BLaER1 treated with 17β-estradiol and CSF1 and Interleukin-3, amounts not matched to agents 10 nM and 100 nM (cell line): ENCODE results near the gene PINLYP.
A peak's percentile ranks its signal among the peaks of the same experiment; 100 is the strongest.

Source experiments
- H3K27ac ChIP-seq, 11 experiments: shearing (Covaris generic); formaldehyde crosslinking; 2 replicates each; pipeline ENCODE4 v1.8.1; 2022
- H3K27me3 ChIP-seq, 11 experiments: shearing (Covaris generic); formaldehyde crosslinking; 2 replicates each; pipeline ENCODE4 v1.8.1; 2022
- H3K36me3 ChIP-seq, 11 experiments: shearing (Covaris generic); formaldehyde crosslinking; 2 replicates each; pipeline ENCODE4 v1.8.1; 2022
- H3K4me1 ChIP-seq, 10 experiments: shearing (Covaris generic); formaldehyde crosslinking; 2 replicates each; pipeline ENCODE4 v1.8.1; 2022
- H3K4me2 ChIP-seq, 11 experiments: shearing (Covaris generic); formaldehyde crosslinking; 2 replicates each; pipeline ENCODE4 v1.8.1; 2022
- H3K4me3 ChIP-seq, 10 experiments: shearing (Covaris generic); formaldehyde crosslinking; 2 replicates each; pipeline ENCODE4 v1.8.1; 2022
- H3K9ac ChIP-seq, 11 experiments: shearing (Covaris generic); formaldehyde crosslinking; 2 replicates each; pipeline ENCODE4 v1.8.1; 2022
- H3K9me3 ChIP-seq, 11 experiments: shearing (Covaris generic); formaldehyde crosslinking; replicated peaks in 1 of 11; 2 replicates each; pipeline ENCODE4 v1.8.1; 2022
- H4K20me1 ChIP-seq, 11 experiments: shearing (Covaris generic); formaldehyde crosslinking; 2 replicates each; pipeline ENCODE4 v1.8.1; 2022
- Cebpa-rat ChIP-seq, 11 experiments: shearing (Covaris generic); IDR thresholded peaks; 2 replicates each; pipeline ENCODE4 v1.8.1; 2022

PINLYP gene

DNA sequence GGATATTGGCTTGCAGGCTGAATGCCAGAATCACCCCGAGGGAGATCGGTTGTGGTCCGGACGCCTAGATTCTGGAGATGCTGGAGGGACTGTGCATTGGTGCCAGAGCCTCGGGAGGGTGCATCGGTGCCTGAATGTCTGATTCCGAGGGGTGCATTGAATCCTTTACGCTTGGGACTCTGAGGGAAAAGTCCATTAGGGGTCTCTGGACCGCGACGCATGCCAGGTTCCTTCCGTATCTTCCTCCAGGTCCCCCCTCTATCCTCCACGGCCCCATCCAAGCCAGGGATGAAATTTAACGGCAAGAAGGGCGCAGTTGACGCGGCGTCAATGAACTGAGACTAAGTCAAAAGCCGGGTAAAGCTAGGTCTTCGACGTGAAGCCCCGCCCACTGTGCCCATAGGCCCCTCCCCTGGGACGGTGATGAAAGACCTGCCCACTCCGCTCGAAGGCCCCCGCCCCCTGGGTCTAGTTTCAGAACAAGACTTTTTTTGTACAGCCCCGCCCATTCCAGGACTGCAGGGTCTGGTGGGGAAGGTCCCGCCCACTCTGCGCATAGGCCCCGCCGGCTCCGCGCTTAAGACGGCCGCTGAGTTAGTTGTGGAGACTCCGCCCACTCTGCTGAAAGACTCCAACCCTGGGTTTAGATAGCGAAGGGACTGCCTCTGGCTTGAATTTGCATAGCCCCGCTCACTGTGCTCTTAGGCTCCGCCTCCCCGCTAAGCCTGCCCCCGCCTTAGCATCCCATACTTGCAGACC is 41.9 kb upstream of the PINLYP start:
- H3K4me3 ChIP-seq: peak overlapping the region; percentile 59 to 73 (median 68)
- H3K36me3 ChIP-seq: peaks cover 14 to 32% (median 27%) of the 10 kb centered on the region in 11 experiments
- H3K27ac ChIP-seq: peak overlapping the region; percentile 45 to 85 (median 81); a peak in 21 of 22 replicates
- no peaks in the 10 kb centered on the region for H3K27me3 ChIP-seq
- TF ChIP-seq Cebpa-rat (IDR thresholded peaks at IDR 0.05): peak in 4 of 11 experiments; percentile 39 to 55 (median 46); a peak in 4 of 22 replicates
- H3K4me1 ChIP-seq: peaks cover 12 to 36% (median 30%) of the 10 kb centered on the region in 10 experiments
- H4K20me1 ChIP-seq: peaks cover 0 to 7% (median 0%) of the 10 kb centered on the region in 11 experiments; a peak in 3 of 22 replicates
- H3K9ac ChIP-seq: peak overlapping the region; percentile 65 to 82 (median 76); a peak in 21 of 22 replicates
- H3K9me3 ChIP-seq: peaks cover 1 to 8% (median 3%) of the 10 kb centered on the region in 11 experiments; a peak in 20 of 22 replicates
- peak overlapping the region; percentile 91 to 99 (median 96) for H3K4me2 ChIP-seq

DNA sequence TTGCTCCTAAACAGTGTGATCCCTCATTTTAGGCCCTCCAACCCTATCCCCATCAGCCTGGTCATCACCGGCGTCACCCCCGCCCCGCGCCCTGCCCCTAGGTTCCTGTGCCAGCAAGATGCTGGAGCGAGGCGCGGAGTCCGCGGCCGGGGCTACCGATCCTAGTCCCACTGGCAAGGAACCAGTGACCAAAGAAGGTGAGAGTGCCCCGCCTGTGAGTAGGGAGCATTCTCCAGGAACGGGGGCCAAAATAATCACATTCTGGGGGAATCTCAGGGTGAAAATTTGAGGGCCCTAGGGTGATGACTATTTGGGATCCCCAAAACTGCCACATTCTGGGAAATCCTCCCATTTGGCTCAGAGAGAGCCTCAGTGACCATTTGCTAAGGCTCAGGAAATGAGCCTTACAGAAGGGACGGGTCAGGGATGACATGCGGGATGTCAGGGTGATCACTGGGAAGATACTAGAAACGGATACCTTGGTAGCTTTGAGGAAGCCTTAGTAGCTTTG is 41.2 kb upstream of the PINLYP start:
- peaks cover 12 to 36% (median 29%) of the 10 kb centered on the region in 10 experiments for H3K4me1 ChIP-seq
- H3K9me3 ChIP-seq: peaks cover 8 to 14% (median 10%) of the 10 kb centered on the region in 11 experiments
- peak overlapping the region in 2 of 11 experiments; percentile 8 to 20; a peak in 3 of 22 replicates for H3K9ac ChIP-seq
- peaks cover 21 to 39% (median 33%) of the 10 kb centered on the region in 11 experiments for H3K36me3 ChIP-seq
- H3K4me3 ChIP-seq: no peak overlapping the region
- H3K27me3 ChIP-seq: no peaks in the 10 kb centered on the region
- H3K4me2 ChIP-seq: peak overlapping the region in 9 of 11 experiments; percentile 23 to 99 (median 50); a peak in 14 of 22 replicates
- peaks cover 0 to 7% (median 0%) of the 10 kb centered on the region in 11 experiments; a peak in 3 of 22 replicates for H4K20me1 ChIP-seq
- TF ChIP-seq Cebpa-rat (IDR thresholded peaks at IDR 0.05): no peak
- peak overlapping the region in 6 of 11 experiments; percentile 5 to 83 (median 22); a peak in 8 of 22 replicates for H3K27ac ChIP-seq

DNA sequence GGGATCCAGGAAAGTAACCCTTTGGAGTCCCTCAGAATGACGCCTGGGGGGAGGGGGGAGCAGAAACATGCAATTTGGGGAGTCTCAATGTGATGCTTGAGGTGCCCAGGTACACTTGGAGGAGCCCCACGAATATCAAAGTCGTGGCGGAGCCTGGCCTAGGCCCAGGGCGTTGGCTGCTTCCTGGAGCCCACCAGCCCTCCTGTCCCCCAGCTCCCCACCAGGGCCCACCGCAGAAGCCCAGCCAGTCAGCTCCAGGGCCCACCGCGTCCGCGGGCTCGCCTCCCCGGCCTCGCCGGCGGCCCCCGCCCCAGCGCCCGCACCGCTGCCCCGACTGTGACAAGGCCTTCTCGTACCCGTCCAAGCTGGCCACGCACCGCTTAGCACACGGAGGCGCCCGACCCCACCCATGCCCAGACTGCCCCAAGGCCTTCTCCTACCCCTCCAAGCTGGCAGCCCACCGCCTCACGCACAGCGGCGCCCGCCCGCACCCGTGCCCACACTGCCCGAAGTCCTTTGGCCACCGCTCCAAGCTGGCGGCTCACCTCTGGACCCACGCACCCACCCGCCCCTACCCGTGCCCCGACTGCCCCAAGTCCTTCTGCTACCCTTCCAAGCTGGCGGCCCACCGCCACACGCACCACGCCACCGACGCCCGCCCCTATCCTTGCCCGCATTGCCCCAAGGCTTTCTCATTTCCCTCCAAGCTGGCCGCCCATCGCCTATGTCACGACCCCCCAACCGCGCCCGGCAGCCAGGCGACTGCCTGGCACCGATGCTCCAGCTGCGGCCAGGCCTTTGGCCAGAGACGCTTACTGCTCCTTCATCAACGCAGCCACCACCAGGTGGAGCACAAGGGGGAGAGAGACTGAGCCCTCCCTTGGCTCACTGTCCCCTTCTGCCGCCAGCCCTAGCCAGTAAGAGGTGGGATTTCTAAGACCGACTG is 40.5 kb upstream of the PINLYP start:
- peaks cover 12 to 36% (median 29%) of the 10 kb centered on the region in 10 experiments for H3K4me1 ChIP-seq
- no peaks in the 10 kb centered on the region for H3K27me3 ChIP-seq
- no peak for TF ChIP-seq Cebpa-rat (IDR thresholded peaks at IDR 0.05)
- H3K27ac ChIP-seq: peak overlapping the region in 5 of 11 experiments; percentile 5 to 83 (median 26); a peak in 4 of 22 replicates
- H4K20me1 ChIP-seq: peaks cover 0 to 7% (median 0%) of the 10 kb centered on the region in 11 experiments; a peak in 3 of 22 replicates
- H3K9me3 ChIP-seq: peaks cover 13 to 19% (median 14%) of the 10 kb centered on the region in 11 experiments
- H3K4me3 ChIP-seq: no peak overlapping the region
- H3K36me3 ChIP-seq: peaks cover 28 to 46% (median 40%) of the 10 kb centered on the region in 11 experiments
- H3K4me2 ChIP-seq: peak overlapping the region in 3 of 11 experiments; percentile 47 to 99 (median 50); a peak in 4 of 22 replicates
- H3K9ac ChIP-seq: peak overlapping the region in 2 of 11 experiments; percentile 8 to 20; a peak in 1 of 22 replicates

DNA sequence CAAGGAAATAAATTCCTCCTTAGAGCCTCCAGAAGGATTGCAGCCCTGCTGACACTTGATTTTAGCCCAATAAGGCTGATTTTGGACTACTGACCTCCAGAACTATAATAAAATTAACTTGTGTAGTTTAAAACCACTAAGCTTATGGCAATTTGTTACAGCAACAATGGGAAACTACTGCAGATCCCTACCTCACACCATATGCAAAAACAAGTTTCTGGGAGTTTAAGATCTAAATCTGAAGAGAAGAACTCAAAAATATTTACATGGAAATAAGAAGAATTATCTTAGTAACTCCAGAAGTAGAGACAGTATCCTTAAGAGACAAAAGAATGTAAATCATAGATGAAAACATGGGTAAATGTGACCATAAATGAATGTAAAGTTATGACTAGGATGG is 36.7 kb upstream of the PINLYP start:
- Histone ChIP-seq H3K27me3 (no peaks in the 10 kb centered on the region), H3K36me3 (peaks cover 66 to 84% (median 79%) of the 10 kb centered on the region in 11 experiments), H3K27ac (no peak overlapping the region), H3K9ac (no peak overlapping the region), H3K4me3 (no peak overlapping the region), H3K4me2 (no peak overlapping the region), H4K20me1 (peaks cover 0 to 3% (median 0%) of the 10 kb centered on the region in 11 experiments; a peak in 3 of 22 replicates), H3K9me3 (peaks cover 13 to 19% (median 14%) of the 10 kb centered on the region in 11 experiments), H3K4me1 (peaks cover 0 to 13% (median 10%) of the 10 kb centered on the region in 10 experiments; a peak in 16 of 20 replicates)
- no peak for TF ChIP-seq Cebpa-rat (IDR thresholded peaks at IDR 0.05)

DNA sequence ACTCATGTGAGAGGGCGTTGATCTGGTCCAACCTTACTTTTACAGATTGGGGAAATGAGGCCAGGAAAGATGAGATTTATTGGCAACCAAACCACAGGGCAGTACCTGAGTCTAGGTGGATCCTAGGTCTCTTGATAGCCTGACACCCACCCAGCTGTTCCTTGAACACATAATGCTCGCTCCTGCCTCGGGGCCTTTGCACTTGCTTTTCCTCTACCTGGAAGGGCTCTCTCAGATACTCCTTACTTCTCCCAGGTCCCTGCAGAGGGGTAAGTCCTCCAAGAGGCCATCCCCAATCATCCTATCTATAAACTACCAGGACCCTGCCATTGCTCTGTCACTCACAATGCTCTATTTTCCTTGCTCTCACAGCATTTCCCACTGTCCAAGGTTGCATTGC is 35.2 kb upstream of the PINLYP start:
- Histone ChIP-seq H3K4me2 (no peak overlapping the region), H4K20me1 (peaks cover 0 to 1% (median 0%) of the 10 kb centered on the region in 11 experiments; a peak in 2 of 22 replicates), H3K36me3 (peaks cover 81 to 99% (median 89%) of the 10 kb centered on the region in 11 experiments), H3K9me3 (peaks cover 13 to 19% (median 14%) of the 10 kb centered on the region in 11 experiments), H3K4me1 (peaks cover 0 to 19% (median 17%) of the 10 kb centered on the region in 10 experiments; a peak in 17 of 20 replicates), H3K4me3 (no peak overlapping the region), H3K27me3 (no peaks in the 10 kb centered on the region), H3K27ac (no peak overlapping the region), H3K9ac (no peak overlapping the region)
- no peak for TF ChIP-seq Cebpa-rat (IDR thresholded peaks at IDR 0.05)

DNA sequence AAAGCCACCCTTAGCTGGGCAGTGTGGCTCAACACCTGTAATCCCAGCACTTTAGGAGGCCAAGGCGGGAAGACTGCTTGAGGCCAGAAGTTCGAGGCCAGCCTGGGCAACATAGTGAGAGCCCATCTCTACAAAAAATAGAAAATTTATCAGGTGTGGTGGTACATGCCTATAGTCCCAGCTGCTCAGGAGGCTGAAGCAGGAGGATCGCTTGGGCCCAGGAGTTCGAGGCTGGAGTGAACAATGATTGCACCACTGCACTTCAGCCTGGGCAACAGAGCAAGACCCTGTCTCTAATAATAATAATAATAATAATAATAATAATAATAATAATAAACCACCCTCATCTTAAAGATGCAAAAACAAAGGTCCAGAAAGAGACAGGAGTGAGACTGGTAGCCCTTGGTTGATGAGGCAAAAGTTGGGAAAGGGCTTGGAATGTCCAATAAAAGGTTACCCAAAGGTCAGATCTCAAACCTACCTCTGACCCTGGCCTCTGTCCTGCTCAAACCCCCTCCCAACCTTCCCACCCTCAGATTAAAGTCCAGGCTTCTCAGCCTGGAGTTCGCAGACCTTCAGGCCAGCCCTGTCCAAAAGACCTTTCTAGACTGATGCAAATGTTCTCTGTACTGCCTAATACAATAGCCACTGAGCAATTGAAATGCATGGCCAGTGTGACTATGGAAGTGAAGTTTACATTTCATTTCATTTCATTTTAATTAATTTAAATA is 33.5 kb upstream of the PINLYP start:
- Histone ChIP-seq H3K27me3 (no peaks in the 10 kb centered on the region), H3K4me2 (no peak overlapping the region), H3K27ac (no peak overlapping the region), H4K20me1 (peaks cover 0 to 8% (median 0%) of the 10 kb centered on the region in 11 experiments; a peak in 2 of 22 replicates), H3K9me3 (peaks cover 13 to 19% (median 14%) of the 10 kb centered on the region in 11 experiments), H3K9ac (no peak overlapping the region), H3K36me3 (peaks cover 82 to 98% (median 92%) of the 10 kb centered on the region in 11 experiments), H3K4me3 (no peak overlapping the region), H3K4me1 (peaks cover 0 to 26% (median 24%) of the 10 kb centered on the region in 10 experiments; a peak in 17 of 20 replicates)
- no peak for TF ChIP-seq Cebpa-rat (IDR thresholded peaks at IDR 0.05)

DNA sequence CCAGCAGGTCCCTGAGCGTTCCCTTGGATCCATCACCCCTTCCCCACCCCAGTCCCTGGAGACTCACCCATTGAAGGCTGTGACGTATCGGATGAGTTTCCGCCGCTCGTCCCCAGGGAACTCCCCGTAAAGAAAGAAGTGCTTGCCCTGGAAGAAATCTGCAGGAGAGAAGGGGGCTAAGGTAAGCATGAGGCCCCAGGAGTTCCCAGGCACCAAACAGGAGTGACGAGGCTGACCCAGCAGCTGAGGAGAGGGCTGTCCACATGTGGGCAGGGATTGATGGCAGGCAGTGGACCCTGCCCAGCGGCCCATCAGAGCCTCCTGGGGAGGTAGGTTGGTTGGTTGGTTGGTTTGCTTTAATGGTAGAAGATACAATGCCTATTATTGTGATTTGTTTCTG is 31.5 kb upstream of the PINLYP start:
- Histone ChIP-seq H3K36me3 (peaks cover 68 to 87% (median 84%) of the 10 kb centered on the region in 11 experiments), H4K20me1 (peaks cover 0 to 8% (median 0%) of the 10 kb centered on the region in 11 experiments; a peak in 2 of 22 replicates), H3K9me3 (peaks cover 6 to 13% (median 7%) of the 10 kb centered on the region in 11 experiments), H3K27ac (no peak overlapping the region), H3K9ac (0 out of 22 replicates have a peak overlapping the region, but pooled peaks of 3 of the 11 experiments have one; percentile 7 to 25 (median 24)), H3K27me3 (no peaks in the 10 kb centered on the region), H3K4me2 (peak overlapping the region in 8 of 11 experiments; percentile 13 to 72 (median 57); a peak in 15 of 22 replicates), H3K4me3 (no peak overlapping the region), H3K4me1 (peaks cover 0 to 26% (median 24%) of the 10 kb centered on the region in 10 experiments; a peak in 17 of 20 replicates)
- TF ChIP-seq Cebpa-rat (IDR thresholded peaks at IDR 0.05): no peak
